Parietal lobe (tissue), 2 donors: ENCODE data around the gene TMF1. TPM values are rescaled to one million over a fixed set of nuclear protein-coding genes. Genes with fewer than 3 reads are reported as not detected.

Experiments used
- small RNA-seq: library from RNA; depleted of rRNA; stranded (forward); fragments of <200 nt; gene quantifications from one replicate; pipeline ENCODE3, GENCODE V24; 2014; ENCODE audit warnings: low replicate concordance
- total RNA-seq: library from RNA; depleted of rRNA; stranded (reverse); fragments of >200 nt; gene quantifications from one replicate; pipeline ENCODE4 v1.2.3, GENCODE V29; 2014

TMF1 gene
- 48.8 TPM for total RNA-seq

GRCh38 chr3:69051756-69052471 is at the start of gene TMF1:
Gene TMF1 (minus strand): TSS chr3:69052333. CDS start chr3:69052086, 247 bp downstream.

GRCh38 chr3:69084326-69085167 is 32.4 kb upstream of the TMF1 start, which contains the start of gene ARL6IP5:
Gene ARL6IP5 (plus strand): TSS chr3:69084937. CDS start chr3:69085048, 111 bp downstream.

DNA sequence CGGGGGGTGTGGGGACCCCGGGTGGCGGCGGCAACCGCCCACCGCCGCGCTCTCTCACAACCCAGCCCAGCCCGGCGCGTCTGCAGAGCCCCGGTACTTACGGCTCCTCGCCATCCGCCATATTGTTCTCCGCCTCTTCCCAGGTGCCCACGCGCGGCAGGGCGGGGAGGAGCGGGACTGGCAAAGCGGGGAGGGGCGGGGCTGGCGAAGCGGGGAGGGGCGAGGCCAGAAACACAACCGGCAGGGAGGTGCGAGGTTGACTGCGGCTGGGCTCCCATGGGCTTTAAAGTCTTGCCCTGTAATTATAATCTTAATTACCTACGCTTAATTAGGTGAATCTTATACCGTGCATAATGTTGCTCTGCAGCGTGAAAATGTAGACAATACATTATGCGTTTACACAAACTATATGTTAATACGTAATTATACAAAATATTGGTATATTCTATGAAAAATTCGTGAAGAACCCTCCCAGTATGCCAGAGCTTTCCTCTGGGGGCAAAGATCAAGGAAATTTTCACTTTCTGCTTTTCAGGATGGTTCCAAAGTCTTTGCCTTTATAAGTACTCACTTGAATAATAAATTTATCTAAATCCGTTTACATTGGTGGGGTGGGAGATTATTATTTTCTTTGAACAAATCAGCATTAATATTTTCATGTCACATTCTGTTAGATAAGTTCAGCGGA is 28.2 kb upstream of the TMF1 start, which contains the start of gene UBA3:
TSS of gene UBA3 (minus strand) at position 133 of the 688 bp plus-strand sequence. CDS start at position 121, 12 bp downstream.

GRCh38 chr3:69013253-69014021 is 38.7 kb downstream of the TMF1 start, which contains the start of gene EOGT:
Gene EOGT (minus strand): TSS chr3:69013684. CDS start chr3:69009846, 3,838 bp downstream.

Small RNA genes lying within 50 kb of the gene (small RNA-seq; reads per million reads assigned to genes)
- gene MIR3136 = not detected

Other genes with a start within 250 kb of the TMF1 start
- not detected for gene TAFA4, start 119.8 kb downstream of the TMF1 start, total RNA-seq
- 11.3 TPM for gene EOGT, start 38.6 kb downstream of the TMF1 start, total RNA-seq
- 115 TPM for gene UBA3, start 28.0 kb upstream of the TMF1 start, total RNA-seq
- gene ARL6IP5, start 32.6 kb upstream of the TMF1 start, total RNA-seq = 51.0 TPM
- not detected for gene LMOD3, start 70.3 kb upstream of the TMF1 start, total RNA-seq